HepG2 (cell line): ENCODE results near the gene ABHD12. TPM values are rescaled to one million over a fixed set of nuclear protein-coding genes. Genes with fewer than 3 reads are reported as not detected.
A peak's percentile ranks its signal among the peaks of the same experiment; 100 is the strongest.

ENCODE experiments used
- CREM ChIP-seq, 2 experiments: sonication (generic) in 1 of 2; formaldehyde crosslinking in 1 of 2; IDR thresholded peaks; 2 replicates each; pipeline versions ENCODE4 v1.4.0 to v1.6.1; 2016 to 2020; ENCODE audit warnings: antibody characterized with exemption in 1 of 2, mild to moderate bottlenecking in 1 of 2, missing genetic modification reagents in 1 of 2
- FOSL2 ChIP-seq: sonication (generic); formaldehyde crosslinking; IDR thresholded peaks from 2 replicates; pipeline ENCODE4 v1.4.0; 2020; ENCODE audit warnings: missing genetic modification reagents
- MTA3 ChIP-seq: sonication (generic); formaldehyde crosslinking; IDR thresholded peaks from 2 replicates; pipeline ENCODE4 v1.4.0; 2020; ENCODE audit warnings: missing genetic modification reagents
- MYNN ChIP-seq: sonication (generic); formaldehyde crosslinking; IDR thresholded peaks from 2 replicates; pipeline ENCODE4 v1.4.0; 2020; ENCODE audit warnings: mild to moderate bottlenecking, low read depth, missing genetic modification reagents
- SMAD1 ChIP-seq: sonication (generic); formaldehyde crosslinking; IDR thresholded peaks from 2 replicates; pipeline ENCODE4 v1.4.0; 2020; ENCODE audit warnings: missing genetic modification reagents, low read depth, mild to moderate bottlenecking, borderline replicate concordance
- SRSF1 ChIP-seq: fragments of 200-400 bp; formaldehyde crosslinking; optimal IDR thresholded peaks from 2 replicates; pipeline ENCODE3; 2017; ENCODE audit warnings: mild to moderate bottlenecking, low read depth, low read length, moderate library complexity
- TBX3 ChIP-seq: fragments of 450-650 bp; IDR thresholded peaks from 2 replicates; pipeline ENCODE4 v1.6.1; 2017; ENCODE audit warnings: antibody characterized with exemption, mild to moderate bottlenecking, inconsistent platforms, borderline replicate concordance
- ZFP36L1 ChIP-seq: sonication (generic); formaldehyde crosslinking; IDR thresholded peaks from 2 replicates; pipeline ENCODE4 v1.8.0; 2022; ENCODE audit warnings: mild to moderate bottlenecking, missing genetic modification reagents, moderate library complexity
- ZFP90 ChIP-seq: sonication (generic); formaldehyde crosslinking; IDR thresholded peaks from 2 replicates; pipeline ENCODE4 v1.8.0; 2022; ENCODE audit warnings: missing genetic modification reagents, mild to moderate bottlenecking, inconsistent platforms, borderline replicate concordance
- polyA plus RNA-seq, 8 experiments: library from polyadenylated mRNA; depleted of rRNA in 3 of 8; stranded (reverse) in 7 of 8; unstranded in 1 of 8; fragments of >200 nt; fragmentation: Illumina TruSeq in 4 of 8; extraction: Trizol in 4 of 8; gene quantifications; 2 replicates each; pipeline versions ENCODE4 v1.2.1 to v1.2.3, GENCODE V29; 2011 to 2016; ENCODE audit warnings: low read depth in 4 of 8, missing spikeins in 1 of 8, mixed read lengths in 1 of 8; ENCODE audit not compliant: insufficient read depth in 1 of 8
- total RNA-seq, 5 experiments: library from RNA; depleted of rRNA; stranded (reverse); fragments of >200 nt; fragmentation: Illumina TruSeq; extraction: Trizol; gene quantifications; 2 replicates each; pipeline ENCODE4 v1.2.3, GENCODE V29; 2016; ENCODE audit warnings: low read depth in 1 of 5
- TF ChIP-seq, protein P1 (sequence below): sonication (generic); formaldehyde crosslinking; IDR thresholded peaks from 2 replicates; pipeline ENCODE4 v1.5.0; 2020; ENCODE audit warnings: missing genetic modification reagents
- TF ChIP-seq, protein P2 (sequence below): sonication (generic); formaldehyde crosslinking; conservative IDR thresholded peaks from 2 replicates; pipeline ENCODE4 v1.8.0; 2022; ENCODE audit warnings: mild to moderate bottlenecking, moderate library complexity, missing genetic modification reagents
- TF ChIP-seq, protein P3 (sequence below): sonication (generic); formaldehyde crosslinking; IDR thresholded peaks from 2 replicates; pipeline ENCODE4 v1.5.0; 2020; ENCODE audit warnings: mild to moderate bottlenecking, missing genetic modification reagents
- TF ChIP-seq, protein P4 (sequence below): sonication (generic); formaldehyde crosslinking; IDR thresholded peaks from 2 replicates; pipeline ENCODE4 v1.5.0; 2020; ENCODE audit warnings: missing genetic modification reagents, mild to moderate bottlenecking, borderline replicate concordance
- TF ChIP-seq, protein P5 (sequence below): sonication (generic); formaldehyde crosslinking; IDR thresholded peaks from 2 replicates; pipeline ENCODE4 v1.5.0; 2020; ENCODE audit warnings: missing genetic modification reagents
- TF ChIP-seq, protein P6 (sequence below): sonication (generic); formaldehyde crosslinking; IDR thresholded peaks from 2 replicates; pipeline ENCODE4 v1.4.0; 2020; ENCODE audit warnings: missing genetic modification reagents, borderline replicate concordance

The ABHD12 gene
- total and polyA plus RNA-seq, 2 of the 13 experiments (the other 11 are each of a cell fraction or from before 2014, with no cell fraction given), result 23.5 to 72.1 TPM

DNA sequence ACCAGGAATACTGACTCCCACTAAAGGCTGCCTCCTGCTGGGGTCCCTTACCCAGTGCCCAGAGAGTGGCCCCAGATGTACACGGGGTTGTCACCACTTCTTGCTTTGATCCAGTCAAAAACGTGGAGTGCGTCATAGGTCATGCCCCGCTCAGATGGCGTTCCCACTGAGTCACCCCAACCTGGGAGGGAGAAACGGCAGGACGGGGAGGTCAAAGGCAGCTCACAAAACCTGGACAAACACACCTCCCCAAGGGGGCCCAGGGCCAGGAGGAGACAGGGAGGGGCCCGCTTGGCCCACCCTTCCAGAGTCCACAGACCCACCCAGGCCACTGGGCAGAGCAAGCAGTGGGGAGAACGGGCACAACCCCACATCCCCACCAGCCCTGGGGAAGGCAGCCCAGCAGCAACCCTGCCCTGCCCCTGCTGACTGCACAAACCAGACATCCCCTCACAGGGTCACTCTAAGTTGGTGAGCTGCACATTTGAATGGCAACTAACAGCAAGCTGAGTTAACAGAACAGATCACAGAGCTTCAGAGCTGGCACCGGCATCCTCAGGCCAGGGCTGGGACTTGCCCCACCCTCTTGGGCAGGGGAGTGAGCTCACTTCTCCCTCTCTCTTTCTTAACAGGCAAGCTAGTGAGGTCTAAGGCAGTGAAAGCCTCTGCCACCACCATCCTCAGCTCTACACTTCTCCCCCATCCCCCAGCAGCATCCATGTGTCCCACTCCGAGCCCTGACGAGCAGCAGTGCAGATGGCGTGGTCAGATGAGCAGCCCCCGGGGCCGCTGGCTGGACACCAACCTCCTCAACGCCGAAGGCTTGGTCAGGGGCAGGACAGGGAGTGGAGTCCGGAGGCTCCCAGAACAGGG is 81.0 kb downstream of the ABHD12 start (continued):
- TF ChIP-seq, protein P1, sequence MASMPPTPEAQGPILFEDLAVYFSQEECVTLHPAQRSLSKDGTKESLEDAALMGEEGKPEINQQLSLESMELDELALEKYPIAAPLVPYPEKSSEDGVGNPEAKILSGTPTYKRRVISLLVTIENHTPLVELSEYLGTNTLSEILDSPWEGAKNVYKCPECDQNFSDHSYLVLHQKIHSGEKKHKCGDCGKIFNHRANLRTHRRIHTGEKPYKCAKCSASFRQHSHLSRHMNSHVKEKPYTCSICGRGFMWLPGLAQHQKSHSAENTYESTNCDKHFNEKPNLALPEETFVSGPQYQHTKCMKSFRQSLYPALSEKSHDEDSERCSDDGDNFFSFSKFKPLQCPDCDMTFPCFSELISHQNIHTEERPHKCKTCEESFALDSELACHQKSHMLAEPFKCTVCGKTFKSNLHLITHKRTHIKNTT (CRISPR knock-in tag), result no peak
- TF ChIP-seq ZFP90 (CRISPR knock-in tag) (0 out of 2 replicates have a peak, but pooled peaks have one; percentile 19), SRSF1 (peak; percentile 35), TBX3 (peak; percentile 48; the same call in 1 of the 2 replicates), MYNN (no peak), MTA3 (CRISPR knock-in tag) (no peak), FOSL2 (CRISPR knock-in tag) (peak; percentile 96), SMAD1 (CRISPR knock-in tag) (0 out of 2 replicates have a peak, but pooled peaks have one; percentile 27), CREM (IDR thresholded peaks at IDR 0.05) (peak; percentile 67), CREM (CRISPR knock-in tag; IDR thresholded peaks at IDR 0.05) (no peak), ZFP36L1 (0 out of 2 replicates have a peak, but pooled peaks have one; percentile 54)
- TF ChIP-seq, protein P2, sequence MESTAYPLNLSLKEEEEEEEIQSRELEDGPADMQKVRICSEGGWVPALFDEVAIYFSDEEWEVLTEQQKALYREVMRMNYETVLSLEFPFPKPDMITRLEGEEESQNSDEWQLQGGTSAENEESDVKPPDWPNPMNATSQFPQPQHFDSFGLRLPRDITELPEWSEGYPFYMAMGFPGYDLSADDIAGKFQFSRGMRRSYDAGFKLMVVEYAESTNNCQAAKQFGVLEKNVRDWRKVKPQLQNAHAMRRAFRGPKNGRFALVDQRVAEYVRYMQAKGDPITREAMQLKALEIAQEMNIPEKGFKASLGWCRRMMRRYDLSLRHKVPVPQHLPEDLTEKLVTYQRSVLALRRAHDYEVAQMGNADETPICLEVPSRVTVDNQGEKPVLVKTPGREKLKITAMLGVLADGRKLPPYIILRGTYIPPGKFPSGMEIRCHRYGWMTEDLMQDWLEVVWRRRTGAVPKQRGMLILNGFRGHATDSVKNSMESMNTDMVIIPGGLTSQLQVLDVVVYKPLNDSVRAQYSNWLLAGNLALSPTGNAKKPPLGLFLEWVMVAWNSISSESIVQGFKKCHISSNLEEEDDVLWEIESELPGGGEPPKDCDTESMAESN (CRISPR knock-in tag), result no peak
- TF ChIP-seq, protein P3, sequence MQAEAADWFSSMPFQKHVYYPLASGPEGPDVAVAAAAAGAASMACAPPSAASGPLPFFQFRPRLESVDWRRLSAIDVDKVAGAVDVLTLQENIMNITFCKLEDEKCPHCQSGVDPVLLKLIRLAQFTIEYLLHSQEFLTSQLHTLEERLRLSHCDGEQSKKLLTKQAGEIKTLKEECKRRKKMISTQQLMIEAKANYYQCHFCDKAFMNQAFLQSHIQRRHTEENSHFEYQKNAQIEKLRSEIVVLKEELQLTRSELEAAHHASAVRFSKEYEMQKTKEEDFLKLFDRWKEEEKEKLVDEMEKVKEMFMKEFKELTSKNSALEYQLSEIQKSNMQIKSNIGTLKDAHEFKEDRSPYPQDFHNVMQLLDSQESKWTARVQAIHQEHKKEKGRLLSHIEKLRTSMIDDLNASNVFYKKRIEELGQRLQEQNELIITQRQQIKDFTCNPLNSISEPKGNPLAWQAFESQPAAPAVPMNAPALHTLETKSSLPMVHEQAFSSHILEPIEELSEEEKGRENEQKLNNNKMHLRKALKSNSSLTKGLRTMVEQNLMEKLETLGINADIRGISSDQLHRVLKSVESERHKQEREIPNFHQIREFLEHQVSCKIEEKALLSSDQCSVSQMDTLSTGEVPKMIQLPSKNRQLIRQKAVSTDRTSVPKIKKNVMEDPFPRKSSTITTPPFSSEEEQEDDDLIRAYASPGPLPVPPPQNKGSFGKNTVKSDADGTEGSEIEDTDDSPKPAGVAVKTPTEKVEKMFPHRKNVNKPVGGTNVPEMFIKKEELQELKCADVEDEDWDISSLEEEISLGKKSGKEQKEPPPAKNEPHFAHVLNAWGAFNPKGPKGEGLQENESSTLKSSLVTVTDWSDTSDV (CRISPR knock-in tag), result 0 out of 2 replicates have a peak, but pooled peaks have one; percentile 22
- TF ChIP-seq, protein P4, sequence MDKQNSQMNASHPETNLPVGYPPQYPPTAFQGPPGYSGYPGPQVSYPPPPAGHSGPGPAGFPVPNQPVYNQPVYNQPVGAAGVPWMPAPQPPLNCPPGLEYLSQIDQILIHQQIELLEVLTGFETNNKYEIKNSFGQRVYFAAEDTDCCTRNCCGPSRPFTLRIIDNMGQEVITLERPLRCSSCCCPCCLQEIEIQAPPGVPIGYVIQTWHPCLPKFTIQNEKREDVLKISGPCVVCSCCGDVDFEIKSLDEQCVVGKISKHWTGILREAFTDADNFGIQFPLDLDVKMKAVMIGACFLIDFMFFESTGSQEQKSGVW, result no peak
- TF ChIP-seq, protein P5, sequence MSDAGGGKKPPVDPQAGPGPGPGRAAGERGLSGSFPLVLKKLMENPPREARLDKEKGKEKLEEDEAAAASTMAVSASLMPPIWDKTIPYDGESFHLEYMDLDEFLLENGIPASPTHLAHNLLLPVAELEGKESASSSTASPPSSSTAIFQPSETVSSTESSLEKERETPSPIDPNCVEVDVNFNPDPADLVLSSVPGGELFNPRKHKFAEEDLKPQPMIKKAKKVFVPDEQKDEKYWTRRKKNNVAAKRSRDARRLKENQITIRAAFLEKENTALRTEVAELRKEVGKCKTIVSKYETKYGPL, result no peak
- TF ChIP-seq, protein P6, sequence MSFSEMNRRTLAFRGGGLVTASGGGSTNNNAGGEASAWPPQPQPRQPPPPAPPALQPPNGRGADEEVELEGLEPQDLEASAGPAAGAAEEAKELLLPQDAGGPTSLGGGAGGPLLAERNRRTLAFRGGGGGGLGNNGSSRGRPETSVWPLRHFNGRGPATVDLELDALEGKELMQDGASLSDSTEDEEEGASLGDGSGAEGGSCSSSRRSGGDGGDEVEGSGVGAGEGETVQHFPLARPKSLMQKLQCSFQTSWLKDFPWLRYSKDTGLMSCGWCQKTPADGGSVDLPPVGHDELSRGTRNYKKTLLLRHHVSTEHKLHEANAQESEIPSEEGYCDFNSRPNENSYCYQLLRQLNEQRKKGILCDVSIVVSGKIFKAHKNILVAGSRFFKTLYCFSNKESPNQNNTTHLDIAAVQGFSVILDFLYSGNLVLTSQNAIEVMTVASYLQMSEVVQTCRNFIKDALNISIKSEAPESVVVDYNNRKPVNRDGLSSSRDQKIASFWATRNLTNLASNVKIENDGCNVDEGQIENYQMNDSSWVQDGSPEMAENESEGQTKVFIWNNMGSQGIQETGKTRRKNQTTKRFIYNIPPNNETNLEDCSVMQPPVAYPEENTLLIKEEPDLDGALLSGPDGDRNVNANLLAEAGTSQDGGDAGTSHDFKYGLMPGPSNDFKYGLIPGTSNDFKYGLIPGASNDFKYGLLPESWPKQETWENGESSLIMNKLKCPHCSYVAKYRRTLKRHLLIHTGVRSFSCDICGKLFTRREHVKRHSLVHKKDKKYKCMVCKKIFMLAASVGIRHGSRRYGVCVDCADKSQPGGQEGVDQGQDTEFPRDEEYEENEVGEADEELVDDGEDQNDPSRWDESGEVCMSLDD, result peak; percentile 69; the same call in 1 of the 2 replicates
